ENCODE data around the gene NTM.
A peak's percentile ranks its signal among the peaks of the same experiment; 100 is the strongest.

The NTM gene

GRCh38 chr11:132125988-132126871 lies 755.8 kb downstream of the NTM start:
- Histone ChIP-seq H3K4me3 (ENCODE audit: low read depth, low read length) (peak overlapping the region; percentile 45), H3K27me3 (ENCODE audit: control insufficient read depth, insufficient read depth, low read length) (peaks cover 4% of the 10 kb centered on the region), H3K9ac (ENCODE audit: low read depth, low read length) (no peak overlapping the region)

GRCh38 chr11:132126973-132127899 lies 756.8 kb downstream of the NTM start:
- peak overlapping the region; percentile 45 for H3K4me3 ChIP-seq (ENCODE audit: low read depth, low read length)
- peaks cover 11% of the 10 kb centered on the region for H3K4me1 ChIP-seq (ENCODE audit: control insufficient read depth, insufficient read depth, low read length)
- peaks cover 4% of the 10 kb centered on the region for H3K27me3 ChIP-seq (ENCODE audit: control insufficient read depth, insufficient read depth, low read length)
- H3K9me3 ChIP-seq (ENCODE audit: control insufficient read depth, insufficient read depth, low read length): no peaks in the 10 kb centered on the region
- H3K9ac ChIP-seq (ENCODE audit: low read depth, low read length): no peak overlapping the region
- H3K36me3 ChIP-seq (ENCODE audit: control insufficient read depth, insufficient read depth, low read length): no peaks in the 10 kb centered on the region

More at GRCh38 chr11:132125988-132126871, 755.8 kb downstream of the NTM start:
- H3K36me3 ChIP-seq (ENCODE audit: control insufficient read depth, insufficient read depth, low read length): no peaks in the 10 kb centered on the region
- peaks cover 11% of the 10 kb centered on the region for H3K4me1 ChIP-seq (ENCODE audit: control insufficient read depth, insufficient read depth, low read length)
- H3K9me3 ChIP-seq (ENCODE audit: control insufficient read depth, insufficient read depth, low read length): no peaks in the 10 kb centered on the region

GRCh38 chr11:132127900-132128288 lies 757.5 kb downstream of the NTM start:
- no peak overlapping the region for H3K9ac ChIP-seq (ENCODE audit: low read depth, low read length)
- H3K27me3 ChIP-seq (ENCODE audit: control insufficient read depth, insufficient read depth, low read length): peaks cover 4% of the 10 kb centered on the region
- no peaks in the 10 kb centered on the region for H3K9me3 ChIP-seq (ENCODE audit: control insufficient read depth, insufficient read depth, low read length)
- H3K4me3 ChIP-seq (ENCODE audit: low read depth, low read length): no peak overlapping the region
- peaks cover 11% of the 10 kb centered on the region for H3K4me1 ChIP-seq (ENCODE audit: control insufficient read depth, insufficient read depth, low read length)
- no peaks in the 10 kb centered on the region for H3K36me3 ChIP-seq (ENCODE audit: control insufficient read depth, insufficient read depth, low read length)

- Histone ChIP-seq H3K9ac (ENCODE audit: low read depth, low read length) (no peak overlapping the region), H3K27me3 (ENCODE audit: control insufficient read depth, insufficient read depth, low read length) (peaks cover 3% of the 10 kb centered on the region), H3K36me3 (ENCODE audit: control insufficient read depth, insufficient read depth, low read length) (no peaks in the 10 kb centered on the region), H3K4me3 (ENCODE audit: low read depth, low read length) (no peak overlapping the region), H3K4me1 (ENCODE audit: control insufficient read depth, insufficient read depth, low read length) (no peaks in the 10 kb centered on the region), H3K9me3 (ENCODE audit: control insufficient read depth, insufficient read depth, low read length) (no peaks in the 10 kb centered on the region)
Measured at GRCh38 chr11:132131047-132131446, 760.6 kb downstream of the NTM start.

GRCh38 chr11:132131961-132132360 lies 761.5 kb downstream of the NTM start:
- Histone ChIP-seq H3K27me3 (ENCODE audit: control insufficient read depth, insufficient read depth, low read length) (no peaks in the 10 kb centered on the region), H3K4me3 (ENCODE audit: low read depth, low read length) (no peak overlapping the region), H3K9ac (ENCODE audit: low read depth, low read length) (no peak overlapping the region), H3K9me3 (ENCODE audit: control insufficient read depth, insufficient read depth, low read length) (no peaks in the 10 kb centered on the region), H3K4me1 (ENCODE audit: control insufficient read depth, insufficient read depth, low read length) (no peaks in the 10 kb centered on the region), H3K36me3 (ENCODE audit: control insufficient read depth, insufficient read depth, low read length) (no peaks in the 10 kb centered on the region)

GRCh38 chr11:132134322-132134721 lies 763.9 kb downstream of the NTM start:
- Histone ChIP-seq H3K4me1 (ENCODE audit: control insufficient read depth, insufficient read depth, low read length) (no peaks in the 10 kb centered on the region), H3K9me3 (ENCODE audit: control insufficient read depth, insufficient read depth, low read length) (no peaks in the 10 kb centered on the region), H3K36me3 (ENCODE audit: control insufficient read depth, insufficient read depth, low read length) (no peaks in the 10 kb centered on the region), H3K27me3 (ENCODE audit: control insufficient read depth, insufficient read depth, low read length) (no peaks in the 10 kb centered on the region), H3K4me3 (ENCODE audit: low read depth, low read length) (no peak overlapping the region), H3K9ac (ENCODE audit: low read depth, low read length) (no peak overlapping the region)

GRCh38 chr11:132137289-132137980 lies 767.0 kb downstream of the NTM start:
- Histone ChIP-seq H3K9ac (ENCODE audit: low read depth, low read length) (no peak overlapping the region), H3K36me3 (ENCODE audit: control insufficient read depth, insufficient read depth, low read length) (no peaks in the 10 kb centered on the region), H3K4me1 (ENCODE audit: control insufficient read depth, insufficient read depth, low read length) (no peaks in the 10 kb centered on the region), H3K27me3 (ENCODE audit: control insufficient read depth, insufficient read depth, low read length) (no peaks in the 10 kb centered on the region), H3K4me3 (ENCODE audit: low read depth, low read length) (no peak overlapping the region), H3K9me3 (ENCODE audit: control insufficient read depth, insufficient read depth, low read length) (no peaks in the 10 kb centered on the region)

GRCh38 chr11:132137981-132138313 lies 767.5 kb downstream of the NTM start:
- Histone ChIP-seq H3K27me3 (ENCODE audit: control insufficient read depth, insufficient read depth, low read length) (no peaks in the 10 kb centered on the region), H3K4me1 (ENCODE audit: control insufficient read depth, insufficient read depth, low read length) (no peaks in the 10 kb centered on the region), H3K9me3 (ENCODE audit: control insufficient read depth, insufficient read depth, low read length) (no peaks in the 10 kb centered on the region)

GRCh38 chr11:132139181-132139580 lies 768.8 kb downstream of the NTM start:
- Histone ChIP-seq H3K9me3 (ENCODE audit: control insufficient read depth, insufficient read depth, low read length) (no peaks in the 10 kb centered on the region), H3K9ac (ENCODE audit: low read depth, low read length) (no peak overlapping the region), H3K4me3 (ENCODE audit: low read depth, low read length) (no peak overlapping the region), H3K4me1 (ENCODE audit: control insufficient read depth, insufficient read depth, low read length) (no peaks in the 10 kb centered on the region), H3K27me3 (ENCODE audit: control insufficient read depth, insufficient read depth, low read length) (no peaks in the 10 kb centered on the region), H3K36me3 (ENCODE audit: control insufficient read depth, insufficient read depth, low read length) (no peaks in the 10 kb centered on the region)

More at GRCh38 chr11:132137981-132138313, 767.5 kb downstream of the NTM start:
- H3K9ac ChIP-seq (ENCODE audit: low read depth, low read length): no peak overlapping the region
- H3K4me3 ChIP-seq (ENCODE audit: low read depth, low read length): no peak overlapping the region
- H3K36me3 ChIP-seq (ENCODE audit: control insufficient read depth, insufficient read depth, low read length): no peaks in the 10 kb centered on the region

- no peaks in the 10 kb centered on the region for H3K36me3 ChIP-seq (ENCODE audit: control insufficient read depth, insufficient read depth, low read length)
- no peak overlapping the region for H3K9ac ChIP-seq (ENCODE audit: low read depth, low read length)
- no peaks in the 10 kb centered on the region for H3K9me3 ChIP-seq (ENCODE audit: control insufficient read depth, insufficient read depth, low read length)
- H3K4me1 ChIP-seq (ENCODE audit: control insufficient read depth, insufficient read depth, low read length): no peaks in the 10 kb centered on the region
- no peaks in the 10 kb centered on the region for H3K27me3 ChIP-seq (ENCODE audit: control insufficient read depth, insufficient read depth, low read length)
- H3K4me3 ChIP-seq (ENCODE audit: low read depth, low read length): no peak overlapping the region
Measured at GRCh38 chr11:132140056-132140455, 769.6 kb downstream of the NTM start.

GRCh38 chr11:132142121-132142520 lies 771.7 kb downstream of the NTM start:
- no peak overlapping the region for H3K9ac ChIP-seq (ENCODE audit: low read depth, low read length)
- H3K27me3 ChIP-seq (ENCODE audit: control insufficient read depth, insufficient read depth, low read length): no peaks in the 10 kb centered on the region
- no peaks in the 10 kb centered on the region for H3K9me3 ChIP-seq (ENCODE audit: control insufficient read depth, insufficient read depth, low read length)
- no peaks in the 10 kb centered on the region for H3K36me3 ChIP-seq (ENCODE audit: control insufficient read depth, insufficient read depth, low read length)
- no peak overlapping the region for H3K4me3 ChIP-seq (ENCODE audit: low read depth, low read length)
- no peaks in the 10 kb centered on the region for H3K4me1 ChIP-seq (ENCODE audit: control insufficient read depth, insufficient read depth, low read length)
